ENCODE measurements around the gene SNX25.
A peak's percentile ranks its signal among the peaks of the same experiment; 100 is the strongest.

The SNX25 gene

GRCh38 chr4:185394568-185395237, 185.3 kb downstream of the SNX25 start:
- no peaks in the 10 kb centered on the region for H3K27me3 ChIP-seq (ENCODE audit: insufficient read depth, low read depth)
- peak overlapping the region; percentile 88 for H2AFZ ChIP-seq (ENCODE audit: low read depth)
- H3K4me3 ChIP-seq (IDR thresholded peaks at IDR 0.05; ENCODE audit: insufficient read depth, low read depth, low read length) = no peak overlapping the region
- no peak overlapping the region for H3K9ac ChIP-seq
- peaks cover 28% of the 10 kb centered on the region for H3K4me1 ChIP-seq (ENCODE audit: low read depth, poor library complexity, severe bottlenecking)
- H3K27ac ChIP-seq = peak overlapping the region; percentile 92; the same call in 1 of the 2 replicates
- no peaks in the 10 kb centered on the region for H3K36me3 ChIP-seq (ENCODE audit: insufficient read depth)
- no peaks in the 10 kb centered on the region for H3K79me2 ChIP-seq (ENCODE audit: insufficient read depth, low read depth)
- no peak for TF ChIP-seq CTCF (conservative IDR thresholded peaks at IDR 0.05; ENCODE audit: low read depth, low read length)
- peak overlapping the region; percentile 99 for H3K4me2 ChIP-seq
- no peaks in the 10 kb centered on the region for H4K20me1 ChIP-seq (ENCODE audit: insufficient read depth)

- no peaks in the 10 kb centered on the region for H3K79me2 ChIP-seq (ENCODE audit: insufficient read depth, low read depth)
- H3K9ac ChIP-seq = peak within 1 kb of the TSS; percentile 93
- no peak for TF ChIP-seq CTCF (conservative IDR thresholded peaks at IDR 0.05; ENCODE audit: low read depth, low read length)
- H3K27ac ChIP-seq = peak within 1 kb of the TSS; percentile 92
- H3K4me3 ChIP-seq (IDR thresholded peaks at IDR 0.05; ENCODE audit: insufficient read depth, low read depth, low read length) = no peak within 1 kb of the TSS
- peak within 1 kb of the TSS; percentile 88 for H2AFZ ChIP-seq (ENCODE audit: low read depth)
- no peaks in the 10 kb centered on the region for H3K36me3 ChIP-seq (ENCODE audit: insufficient read depth)
- no peaks in the 10 kb centered on the region for H4K20me1 ChIP-seq (ENCODE audit: insufficient read depth)
- H3K4me2 ChIP-seq = peak within 1 kb of the TSS; percentile 99
- no peaks in the 10 kb centered on the region for H3K27me3 ChIP-seq (ENCODE audit: insufficient read depth, low read depth)
- H3K4me1 ChIP-seq (ENCODE audit: low read depth, poor library complexity, severe bottlenecking) = peaks cover 29% of the 10 kb centered on the region
Measured at GRCh38 chr4:185395238-185395955, 186.0 kb downstream of the SNX25 start, which contains the start of gene LRP2BP. TSS of gene LRP2BP (minus strand) at chr4:185395924. CDS start at chr4:185378186, 17,738 bp downstream.

- Histone ChIP-seq H3K79me2 (ENCODE audit: insufficient read depth, low read depth) (no peaks in the 10 kb centered on the region), H3K36me3 (ENCODE audit: insufficient read depth) (no peaks in the 10 kb centered on the region), H3K4me3 (IDR thresholded peaks at IDR 0.05; ENCODE audit: insufficient read depth, low read depth, low read length) (no peak overlapping the region), H3K27me3 (ENCODE audit: insufficient read depth, low read depth) (no peaks in the 10 kb centered on the region), H3K27ac (peak overlapping the region; percentile 92), H3K4me1 (ENCODE audit: low read depth, poor library complexity, severe bottlenecking) (peaks cover 34% of the 10 kb centered on the region), H4K20me1 (ENCODE audit: insufficient read depth) (no peaks in the 10 kb centered on the region), H2AFZ (ENCODE audit: low read depth) (peak overlapping the region; percentile 88), H3K4me2 (peak overlapping the region; percentile 99), H3K9ac (peak overlapping the region; percentile 93)
- no peak for TF ChIP-seq CTCF (conservative IDR thresholded peaks at IDR 0.05; ENCODE audit: low read depth, low read length)
Measured at GRCh38 chr4:185395956-185396723, 186.7 kb downstream of the SNX25 start.

GRCh38 chr4:185396724-185397385, 187.5 kb downstream of the SNX25 start, which contains the start of gene ANKRD37:
TSS of gene ANKRD37 (plus strand) at chr4:185396841. CDS start at chr4:185396924, 83 bp downstream.
- H3K9ac ChIP-seq = peak within 1 kb of the TSS; percentile 93
- peak within 1 kb of the TSS; percentile 99 for H3K4me2 ChIP-seq
- H3K4me1 ChIP-seq (ENCODE audit: low read depth, poor library complexity, severe bottlenecking) = peaks cover 34% of the 10 kb centered on the region
- no peaks in the 10 kb centered on the region for H3K79me2 ChIP-seq (ENCODE audit: insufficient read depth, low read depth)
- peak within 1 kb of the TSS; percentile 92 for H3K27ac ChIP-seq
- no peaks in the 10 kb centered on the region for H3K27me3 ChIP-seq (ENCODE audit: insufficient read depth, low read depth)
- H3K36me3 ChIP-seq (ENCODE audit: insufficient read depth) = no peaks in the 10 kb centered on the region
- H2AFZ ChIP-seq (ENCODE audit: low read depth) = peak within 1 kb of the TSS; percentile 88
- no peaks in the 10 kb centered on the region for H4K20me1 ChIP-seq (ENCODE audit: insufficient read depth)
- H3K4me3 ChIP-seq (IDR thresholded peaks at IDR 0.05; ENCODE audit: insufficient read depth, low read depth, low read length) = no peak within 1 kb of the TSS
- no peak for TF ChIP-seq CTCF (conservative IDR thresholded peaks at IDR 0.05; ENCODE audit: low read depth, low read length)

Data from KMS-11 (cell line).